Ovary (tissue), 9 donors: ENCODE measurements around the gene CDKAL1. TPM values are rescaled to one million over a fixed set of nuclear protein-coding genes. Genes with fewer than 3 reads are reported as not detected.

Experiments used
- DNase-seq, 5 donors: peaks; one replicate each; pipeline ENCODE4 v3.0.0-alpha.2; 2019 to 2020
- H3K27ac ChIP-seq, 2 donors: fragments of 200-600 bp; one replicate each; pipeline versions ENCODE4 v1.5.1 to v1.8.0; 2019 to 2022
- H3K27me3 ChIP-seq: fragments of 200-600 bp; one replicate; pipeline ENCODE4 v1.8.0; 2022
- H3K36me3 ChIP-seq: fragments of 200-600 bp; sonication (generic); one replicate; pipeline ENCODE4 v1.5.1; 2019
- H3K4me1 ChIP-seq: one replicate; pipeline ENCODE4 v1.8.1; 2013; ENCODE audit warnings: mild to moderate bottlenecking, moderate library complexity; ENCODE audit not compliant: insufficient read depth
- H3K4me3 ChIP-seq: fragments of 200-600 bp; sonication (generic); one replicate; pipeline ENCODE4 v1.5.1; 2017
- H3K9me3 ChIP-seq, 2 donors: fragments of 200-600 bp in 1 of 2; sonication (generic) in 1 of 2; one replicate each; pipeline versions ENCODE4 v1.5.1 to v1.8.1; 2013 to 2019; ENCODE audit warnings: mild to moderate bottlenecking in 1 of 2, moderate library complexity in 1 of 2
- CTCF ChIP-seq, 3 donors: fragments of 450-650 bp in 2 of 3; fragments of 200-600 bp in 1 of 3; IDR thresholded peaks; one replicate each; pipeline versions ENCODE4 v1.5.1 to v1.8.0; 2016 to 2022; ENCODE audit warnings: antibody characterized with exemption in 3 of 3, mild to moderate bottlenecking in 1 of 3
- EP300 ChIP-seq: sonication (generic); formaldehyde crosslinking; IDR thresholded peaks from one replicate; pipeline ENCODE4 v1.6.1; 2017; ENCODE audit warnings: antibody characterized with exemption
- POLR2A ChIP-seq: fragments of 450-650 bp; IDR thresholded peaks from one replicate; pipeline ENCODE4 v1.6.1; 2017; ENCODE audit warnings: antibody characterized with exemption, mild to moderate bottlenecking, moderate library complexity
- WGBS, 3 donors: extraction: QIAGEN DNeasy Blood & Tissue Kit in 1 of 3; methylation state at CpG; one replicate each; pipeline versions ENCODE4 v1.1.5 to v1.1.7; 2013 to 2017; 5-methylcytosine and 5-hydroxymethylcytosine counted together
- intact Hi-C, 4 donors: fragments of 100-400 bp; cut with DNase I; formaldehyde crosslinking; loops; one replicate each; pipeline versions ENCODE4 v1.11.0 to v1.15.1; 2022 to 2023
- polyA plus RNA-seq, 2 donors: library from polyadenylated mRNA; stranded (reverse); fragments of 200-250 nt in 1 of 2; fragments of 350-450 nt in 1 of 2; fragmentation: Illumina TruSeq in 1 of 2; extraction: RNeasy Lipid Tissue Mini Kit (QIAGEN cat#74804) in 1 of 2; gene quantifications; one replicate each; pipeline ENCODE4 v1.2.3, GENCODE V29; 2013 to 2014
- total RNA-seq, 7 donors: library from RNA; depleted of rRNA in 2 of 7; stranded (reverse); fragments of >200 nt in 2 of 7; fragmentation: NEBNext Ultra II Directional in 3 of 7; extraction: Animal tissue kit (Norgen Biotek cat#: 25700) in 3 of 7; gene quantifications; one replicate each; pipeline versions ENCODE4 v1.1.0 to v1.2.4, GENCODE V29; 2016 to 2023
- donor health status: DM: no; HTN: no; CAD: no; lungs with moderate emphysema.
- donor health status: DM: no; HTN: no; CAD: no.
- donor health status: Bipolar disorder and iron deficiency.
- donor health status: DM: yes; HTN: yes; CAD: no.
- donor health status: DM: no; HTN: no; CAD: no.
- donor health status: DM: yes; HTN: yes; CAD: no.

Gene CDKAL1
- total and polyA plus RNA-seq, 9 donors, result 6.8 to 21.3 (median 18.9) TPM

- Histone ChIP-seq H3K36me3 (no peaks in the 10 kb centered on the region), H3K9me3 (no peaks in the 10 kb centered on the region), H3K27me3 (no peaks in the 10 kb centered on the region), H3K27ac (no peak overlapping the region), H3K4me1 (no peaks in the 10 kb centered on the region), H3K4me3 (no peak overlapping the region)
- 98 to 99% (median 98%) methylated on average over 6 of the region's 6 CpGs for WGBS, 3 donors
- TF ChIP-seq CTCF (IDR thresholded peaks at IDR 0.05) (no peak), POLR2A (no peak), EP300 (no peak)
- no peak for DNase-seq
- intact Hi-C loops, result no loop called here
These were observed 151.9 kb downstream of the CDKAL1 start for GRCh38 chr6:20686142-20686541.

GRCh38 chr6:20687494-20687893, 153.2 kb downstream of the CDKAL1 start:
- 96 to 100% (median 97%) methylated on average over 2 of the region's 2 CpGs for WGBS, 3 donors

GRCh38 chr6:20688710-20689500, 154.6 kb downstream of the CDKAL1 start:
- intact Hi-C loops, result no loop called here
- TF ChIP-seq POLR2A, result no peak
- WGBS, 3 donors, result 80 to 92% (median 86%) methylated on average over 4 of the region's 4 CpGs

More at GRCh38 chr6:20687494-20687893, 153.2 kb downstream of the CDKAL1 start:
- Histone ChIP-seq H3K27me3 (no peaks in the 10 kb centered on the region), H3K9me3 (no peaks in the 10 kb centered on the region), H3K27ac (no peak overlapping the region), H3K4me1 (no peaks in the 10 kb centered on the region), H3K4me3 (no peak overlapping the region), H3K36me3 (no peaks in the 10 kb centered on the region)
- intact Hi-C loops, result no loop called here
- TF ChIP-seq CTCF (IDR thresholded peaks at IDR 0.05) (no peak), POLR2A (no peak), EP300 (no peak)
- no peak for DNase-seq

GRCh38 chr6:20691185-20691584, 156.9 kb downstream of the CDKAL1 start:
- no peaks in the 10 kb centered on the region for H3K9me3 ChIP-seq
- no peaks in the 10 kb centered on the region for H3K27me3 ChIP-seq
- no peaks in the 10 kb centered on the region for H3K4me1 ChIP-seq
- no peak for DNase-seq
- H3K27ac ChIP-seq, result no peak overlapping the region
- H3K36me3 ChIP-seq, result no peaks in the 10 kb centered on the region
- TF ChIP-seq POLR2A, result no peak
- no peak for TF ChIP-seq CTCF (IDR thresholded peaks at IDR 0.05)
- TF ChIP-seq EP300, result no peak
- intact Hi-C loops, result no loop called here
- no peak overlapping the region for H3K4me3 ChIP-seq
- WGBS, 3 donors, result 94 to 97% (median 96%) methylated on average over 5 of the region's 5 CpGs

More at GRCh38 chr6:20688710-20689500, 154.6 kb downstream of the CDKAL1 start:
- no peaks in the 10 kb centered on the region for H3K36me3 ChIP-seq
- no peak overlapping the region for H3K4me3 ChIP-seq
- H3K4me1 ChIP-seq, result no peaks in the 10 kb centered on the region
- no peak overlapping the region for H3K27ac ChIP-seq
- DNase-seq, result no peak
- no peaks in the 10 kb centered on the region for H3K27me3 ChIP-seq
- H3K9me3 ChIP-seq, result no peaks in the 10 kb centered on the region

GRCh38 chr6:20692023-20692422, 157.8 kb downstream of the CDKAL1 start:
- DNase-seq, result no peak
- Histone ChIP-seq H3K27me3 (no peaks in the 10 kb centered on the region), H3K36me3 (no peaks in the 10 kb centered on the region), H3K9me3 (no peaks in the 10 kb centered on the region), H3K4me3 (no peak overlapping the region), H3K4me1 (no peaks in the 10 kb centered on the region), H3K27ac (no peak overlapping the region)
- intact Hi-C loops, result no loop called here
- TF ChIP-seq POLR2A (no peak), CTCF (IDR thresholded peaks at IDR 0.05) (no peak), EP300 (no peak)
